Activated naive CD4-positive, alpha-beta T cell treated with anti-CD3 and anti-CD28 coated beads for 36 hours (primary cell): ENCODE data around the gene TP63. TPM values are rescaled to one million over a fixed set of nuclear protein-coding genes. Genes with fewer than 3 reads are reported as not detected.

Source experiments
- CTCF ChIA-PET: fragments of 350-600 bp; sonication (Branson Sonifier 250); formaldehyde crosslinking; loops from one replicate; lab custom pipeline; 2021; ENCODE audit warnings: antibody characterized with exemption; lab: Charles Lee
- DNase-seq: peaks from one replicate; pipeline ENCODE4 v3.0.0-alpha.2; 2020
- H3K27ac Mint-ChIP-seq: one replicate; pipeline ENCODE4 v1.8.0; 2021; ENCODE audit warnings: mild to moderate bottlenecking, mixed read lengths
- H3K27me3 Mint-ChIP-seq: one replicate; pipeline ENCODE4 v1.8.0; 2021; ENCODE audit warnings: low read depth, mixed read lengths
- H3K36me3 Mint-ChIP-seq: one replicate; pipeline ENCODE4 v1.8.0; 2021; ENCODE audit warnings: low read depth, mixed read lengths
- H3K4me1 Mint-ChIP-seq: one replicate; pipeline ENCODE4 v1.8.0; 2021; ENCODE audit warnings: low read depth, mixed read lengths
- H3K4me3 Mint-ChIP-seq: one replicate; pipeline ENCODE4 v1.8.0; 2021; ENCODE audit warnings: mild to moderate bottlenecking, moderate library complexity, mixed read lengths
- H3K9me3 Mint-ChIP-seq: one replicate; pipeline ENCODE4 v1.8.0; 2021; ENCODE audit warnings: mixed read lengths
- intact Hi-C: fragments of 100-400 bp; cut with micrococcal nuclease; formaldehyde crosslinking; loops from one replicate; pipeline ENCODE4 v1.15.1; 2023
- total RNA-seq, 2 experiments: library from RNA; stranded (reverse); gene quantifications; one replicate each; pipeline ENCODE4 v1.2.3, GENCODE V29; 2021

Gene TP63
- total RNA-seq, 2 experiments from 2014 or later: 0.15 TPM; not detected in 1

- no peak for DNase-seq
- no peaks in the 10 kb centered on the region for H3K36me3 Mint-ChIP-seq
- H3K4me3 Mint-ChIP-seq: no peak overlapping the region
- no peaks in the 10 kb centered on the region for H3K9me3 Mint-ChIP-seq
- no peak overlapping the region for H3K27ac Mint-ChIP-seq
- CTCF ChIA-PET: interaction anchor here (0.6 kb wide), 1 partner anchor 800 kb away, joined by 3 read pairs; no protein-coding TSS in a partner anchor
- no peaks in the 10 kb centered on the region for H3K27me3 Mint-ChIP-seq
- intact Hi-C loops: no loop called here
- peaks cover 21% of the 10 kb centered on the region for H3K4me1 Mint-ChIP-seq
These were observed 208.4 kb downstream of the TP63 start for GRCh38 chr3:189839576-189839975.

GRCh38 chr3:189841473-189842205 is 210.4 kb downstream of the TP63 start:
- Mint-ChIP-seq H3K27me3 (no peaks in the 10 kb centered on the region), H3K9me3 (no peaks in the 10 kb centered on the region), H3K4me1 (peaks cover 21% of the 10 kb centered on the region), H3K4me3 (no peak overlapping the region), H3K36me3 (no peaks in the 10 kb centered on the region), H3K27ac (peak overlapping the region; percentile 59)
- intact Hi-C loops: loop anchor here (1.0 to 5.0 kb wide), 7 partner anchors 87 to 927 kb away; no protein-coding TSS in a partner anchor
- CTCF ChIA-PET: no interaction called here
- peak; percentile 8 for DNase-seq

GRCh38 chr3:189842681-189843602 is 211.8 kb downstream of the TP63 start:
- Mint-ChIP-seq H3K4me1 (peaks cover 19% of the 10 kb centered on the region), H3K4me3 (no peak overlapping the region), H3K36me3 (no peaks in the 10 kb centered on the region), H3K27me3 (no peaks in the 10 kb centered on the region), H3K9me3 (no peaks in the 10 kb centered on the region), H3K27ac (no peak overlapping the region)
- CTCF ChIA-PET: no interaction called here
- no peak for DNase-seq
- intact Hi-C loops: loop anchor here (5.0 kb wide), 3 partner anchors 281 to 649 kb away; no protein-coding TSS in a partner anchor

GRCh38 chr3:189845069-189845468 is 213.9 kb downstream of the TP63 start:
- CTCF ChIA-PET: interaction anchor here (0.6 kb wide), 1 partner anchor 575 kb away, joined by 3 read pairs; no protein-coding TSS in a partner anchor
- H3K36me3 Mint-ChIP-seq: no peaks in the 10 kb centered on the region
- H3K27me3 Mint-ChIP-seq: no peaks in the 10 kb centered on the region
- H3K9me3 Mint-ChIP-seq: no peaks in the 10 kb centered on the region
- H3K4me1 Mint-ChIP-seq: peaks cover 15% of the 10 kb centered on the region
- no peak for DNase-seq
- H3K4me3 Mint-ChIP-seq: no peak overlapping the region
- no peak overlapping the region for H3K27ac Mint-ChIP-seq
- intact Hi-C loops: no loop called here

GRCh38 chr3:189848395-189849040 is 217.3 kb downstream of the TP63 start:
- no peaks in the 10 kb centered on the region for H3K9me3 Mint-ChIP-seq
- CTCF ChIA-PET: no interaction called here
- H3K4me3 Mint-ChIP-seq: no peak overlapping the region
- no peaks in the 10 kb centered on the region for H3K4me1 Mint-ChIP-seq
- H3K27me3 Mint-ChIP-seq: no peaks in the 10 kb centered on the region
- H3K27ac Mint-ChIP-seq: no peak overlapping the region
- H3K36me3 Mint-ChIP-seq: no peaks in the 10 kb centered on the region
- no peak for DNase-seq
- intact Hi-C loops: no loop called here

GRCh38 chr3:189849262-189849661 is 218.1 kb downstream of the TP63 start:
- no peak overlapping the region for H3K27ac Mint-ChIP-seq
- DNase-seq: no peak
- no peaks in the 10 kb centered on the region for H3K27me3 Mint-ChIP-seq
- no peak overlapping the region for H3K4me3 Mint-ChIP-seq
- intact Hi-C loops: no loop called here
- CTCF ChIA-PET: interaction anchor here (0.9 kb wide), 1 partner anchor 26 kb away, joined by 3 read pairs; no protein-coding TSS in a partner anchor
- H3K36me3 Mint-ChIP-seq: no peaks in the 10 kb centered on the region
- no peaks in the 10 kb centered on the region for H3K4me1 Mint-ChIP-seq
- H3K9me3 Mint-ChIP-seq: no peaks in the 10 kb centered on the region

- DNase-seq: no peak
- CTCF ChIA-PET: no interaction called here
- Mint-ChIP-seq H3K27me3 (no peaks in the 10 kb centered on the region), H3K36me3 (no peaks in the 10 kb centered on the region), H3K27ac (no peak overlapping the region), H3K4me1 (no peaks in the 10 kb centered on the region), H3K9me3 (peaks cover 1% of the 10 kb centered on the region), H3K4me3 (no peak overlapping the region)
- intact Hi-C loops: no loop called here
These were observed 220.5 kb downstream of the TP63 start for GRCh38 chr3:189851682-189852081.

- H3K4me3 Mint-ChIP-seq: no peak overlapping the region
These were observed 222.7 kb downstream of the TP63 start for GRCh38 chr3:189853906-189854305.

GRCh38 chr3:189860296-189860695 is 229.1 kb downstream of the TP63 start:
- intact Hi-C loops: no loop called here
- Mint-ChIP-seq H3K4me1 (no peaks in the 10 kb centered on the region), H3K36me3 (no peaks in the 10 kb centered on the region), H3K9me3 (peaks cover 1% of the 10 kb centered on the region), H3K27me3 (no peaks in the 10 kb centered on the region), H3K27ac (no peak overlapping the region), H3K4me3 (no peak overlapping the region)
- no peak for DNase-seq
- CTCF ChIA-PET: no interaction called here

More at GRCh38 chr3:189853906-189854305, 222.7 kb downstream of the TP63 start:
- Mint-ChIP-seq H3K27me3 (no peaks in the 10 kb centered on the region), H3K9me3 (peaks cover 1% of the 10 kb centered on the region), H3K4me1 (no peaks in the 10 kb centered on the region), H3K36me3 (no peaks in the 10 kb centered on the region), H3K27ac (no peak overlapping the region)
- CTCF ChIA-PET: no interaction called here
- intact Hi-C loops: no loop called here
- DNase-seq: no peak

- no peak for DNase-seq
- Mint-ChIP-seq H3K4me3 (no peak overlapping the region), H3K36me3 (no peaks in the 10 kb centered on the region), H3K9me3 (no peaks in the 10 kb centered on the region), H3K4me1 (no peaks in the 10 kb centered on the region), H3K27ac (no peak overlapping the region), H3K27me3 (no peaks in the 10 kb centered on the region)
- intact Hi-C loops: no loop called here
- CTCF ChIA-PET: no interaction called here
These were observed 231.3 kb downstream of the TP63 start for GRCh38 chr3:189862385-189862998.

- H3K4me3 Mint-ChIP-seq: no peak overlapping the region
- CTCF ChIA-PET: no interaction called here
- intact Hi-C loops: no loop called here
- H3K36me3 Mint-ChIP-seq: no peaks in the 10 kb centered on the region
- H3K27me3 Mint-ChIP-seq: peaks cover 3% of the 10 kb centered on the region
- no peaks in the 10 kb centered on the region for H3K4me1 Mint-ChIP-seq
- no peaks in the 10 kb centered on the region for H3K9me3 Mint-ChIP-seq
- H3K27ac Mint-ChIP-seq: no peak overlapping the region
- no peak for DNase-seq
These were observed 231.8 kb downstream of the TP63 start for GRCh38 chr3:189863031-189863430.

- Mint-ChIP-seq H3K36me3 (no peaks in the 10 kb centered on the region), H3K4me3 (no peak overlapping the region), H3K27me3 (peaks cover 9% of the 10 kb centered on the region), H3K4me1 (no peaks in the 10 kb centered on the region), H3K27ac (no peak overlapping the region), H3K9me3 (no peaks in the 10 kb centered on the region)
- CTCF ChIA-PET: interaction anchor here (1.1 kb wide), 1 partner anchor 11 kb away, joined by 3 read pairs; no protein-coding TSS in a partner anchor
- no peak for DNase-seq
- intact Hi-C loops: no loop called here
These were observed 236.9 kb downstream of the TP63 start for GRCh38 chr3:189868061-189868460.
